GM12873 (cell line): ENCODE results near the gene CALHM1.

Experiments
- TF ChIP-seq, protein P1 (sequence below): IDR thresholded peaks from 2 replicates; pipeline ENCODE4 v1.5.1; 2012; ENCODE audit warnings: low read depth, mild to moderate bottlenecking, moderate library complexity, low read length, control low read depth; ENCODE audit not compliant: insufficient read depth; ENCODE audit errors: missing control alignments

CALHM1 gene, protein sequence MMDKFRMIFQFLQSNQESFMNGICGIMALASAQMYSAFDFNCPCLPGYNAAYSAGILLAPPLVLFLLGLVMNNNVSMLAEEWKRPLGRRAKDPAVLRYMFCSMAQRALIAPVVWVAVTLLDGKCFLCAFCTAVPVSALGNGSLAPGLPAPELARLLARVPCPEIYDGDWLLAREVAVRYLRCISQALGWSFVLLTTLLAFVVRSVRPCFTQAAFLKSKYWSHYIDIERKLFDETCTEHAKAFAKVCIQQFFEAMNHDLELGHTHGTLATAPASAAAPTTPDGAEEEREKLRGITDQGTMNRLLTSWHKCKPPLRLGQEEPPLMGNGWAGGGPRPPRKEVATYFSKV

DNA sequence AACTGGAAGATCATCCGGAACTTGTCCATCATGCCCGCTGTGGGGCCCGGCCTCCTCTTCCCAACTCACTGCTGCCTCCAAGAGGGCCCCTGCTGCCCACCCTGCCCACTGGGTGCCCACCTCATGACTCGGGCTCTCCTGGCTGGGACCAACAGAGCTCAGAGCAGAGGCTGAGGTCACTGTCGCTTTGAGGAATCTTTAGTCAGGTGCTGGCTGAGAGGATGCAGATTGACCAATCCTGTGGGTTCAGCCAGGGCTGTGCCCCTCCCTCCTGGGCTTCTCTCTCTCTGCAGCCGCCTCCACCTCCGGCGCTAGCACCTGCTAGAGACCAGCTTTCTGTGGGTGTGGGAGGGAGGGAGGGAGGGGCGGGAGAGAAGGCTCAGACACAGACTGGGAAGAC lies at the start of gene CALHM1:
CALHM1 (minus strand) TSS at position 181 of the 400 bp plus-strand sequence; CDS start at position 32, 149 bp downstream.
- TF ChIP-seq, protein P1, sequence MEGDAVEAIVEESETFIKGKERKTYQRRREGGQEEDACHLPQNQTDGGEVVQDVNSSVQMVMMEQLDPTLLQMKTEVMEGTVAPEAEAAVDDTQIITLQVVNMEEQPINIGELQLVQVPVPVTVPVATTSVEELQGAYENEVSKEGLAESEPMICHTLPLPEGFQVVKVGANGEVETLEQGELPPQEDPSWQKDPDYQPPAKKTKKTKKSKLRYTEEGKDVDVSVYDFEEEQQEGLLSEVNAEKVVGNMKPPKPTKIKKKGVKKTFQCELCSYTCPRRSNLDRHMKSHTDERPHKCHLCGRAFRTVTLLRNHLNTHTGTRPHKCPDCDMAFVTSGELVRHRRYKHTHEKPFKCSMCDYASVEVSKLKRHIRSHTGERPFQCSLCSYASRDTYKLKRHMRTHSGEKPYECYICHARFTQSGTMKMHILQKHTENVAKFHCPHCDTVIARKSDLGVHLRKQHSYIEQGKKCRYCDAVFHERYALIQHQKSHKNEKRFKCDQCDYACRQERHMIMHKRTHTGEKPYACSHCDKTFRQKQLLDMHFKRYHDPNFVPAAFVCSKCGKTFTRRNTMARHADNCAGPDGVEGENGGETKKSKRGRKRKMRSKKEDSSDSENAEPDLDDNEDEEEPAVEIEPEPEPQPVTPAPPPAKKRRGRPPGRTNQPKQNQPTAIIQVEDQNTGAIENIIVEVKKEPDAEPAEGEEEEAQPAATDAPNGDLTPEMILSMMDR: no peak

DNA sequence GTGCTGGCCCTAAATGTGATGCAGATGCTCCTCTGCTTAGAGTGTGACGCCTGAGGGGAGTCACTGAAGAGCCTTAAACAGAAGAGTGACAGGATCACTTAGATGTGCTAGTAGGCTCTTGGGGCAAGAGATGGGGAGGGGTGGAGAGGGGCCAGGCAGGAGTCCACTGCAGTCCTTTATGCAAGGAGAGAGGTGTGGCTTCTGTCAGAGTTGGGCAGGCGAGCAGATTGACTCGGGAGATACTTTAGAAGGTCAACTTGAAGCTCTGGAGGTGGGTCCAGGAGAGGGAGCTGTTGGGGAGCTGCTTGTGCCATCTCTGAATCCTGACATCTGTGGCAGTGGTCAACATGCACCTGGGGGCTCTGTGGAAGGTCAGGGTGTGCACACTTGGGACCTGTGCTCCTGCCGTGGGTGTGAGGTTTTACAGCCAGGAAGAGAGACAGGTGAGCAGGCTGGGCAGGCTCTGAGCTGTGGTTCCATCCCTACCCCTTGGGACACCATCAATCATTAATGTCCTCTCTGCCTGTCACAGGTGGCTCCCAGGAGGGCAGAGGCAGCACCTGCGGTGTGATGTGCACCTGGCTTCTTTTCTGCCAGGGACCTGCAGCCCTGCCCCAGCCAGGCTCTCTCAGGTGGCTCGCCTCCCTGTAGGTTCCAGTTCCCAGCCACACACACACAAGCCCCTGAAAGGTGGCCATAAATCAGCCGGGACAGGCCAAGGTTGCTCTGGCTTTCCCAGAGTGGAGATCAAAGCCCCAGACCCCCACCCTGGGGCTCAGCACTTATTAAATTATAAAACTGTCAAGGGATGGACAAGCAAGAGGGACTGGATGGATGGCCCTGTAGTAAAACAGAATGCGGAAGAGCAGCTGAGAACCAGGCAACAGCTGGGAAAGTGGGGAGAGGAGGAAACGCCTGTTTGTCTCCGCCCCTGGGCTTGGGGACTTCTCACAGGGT lies 48.8 kb upstream of the CALHM1 start:
- TF ChIP-seq, protein P1: peak; percentile 23

DNA sequence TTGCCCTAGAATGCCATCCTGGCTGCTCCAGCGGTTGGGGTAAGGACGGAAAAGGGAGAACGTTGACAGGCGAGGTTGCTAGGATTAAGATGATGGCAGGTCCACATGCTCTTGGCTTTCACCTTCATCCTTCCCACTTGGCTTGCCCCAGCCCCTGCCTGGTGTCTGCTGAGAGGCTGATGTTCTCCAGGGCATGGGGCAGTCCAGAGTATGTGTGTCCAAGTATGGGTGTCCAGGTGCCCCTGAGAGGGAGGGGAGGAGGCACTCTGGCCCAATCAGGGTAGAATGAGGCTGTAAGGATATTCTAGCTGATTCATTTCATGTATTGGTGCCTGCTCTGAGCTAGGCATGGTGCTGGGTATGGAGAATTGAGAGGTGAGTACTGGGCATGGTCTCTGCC lies 47.4 kb upstream of the CALHM1 start:
- TF ChIP-seq, protein P1: no peak

DNA sequence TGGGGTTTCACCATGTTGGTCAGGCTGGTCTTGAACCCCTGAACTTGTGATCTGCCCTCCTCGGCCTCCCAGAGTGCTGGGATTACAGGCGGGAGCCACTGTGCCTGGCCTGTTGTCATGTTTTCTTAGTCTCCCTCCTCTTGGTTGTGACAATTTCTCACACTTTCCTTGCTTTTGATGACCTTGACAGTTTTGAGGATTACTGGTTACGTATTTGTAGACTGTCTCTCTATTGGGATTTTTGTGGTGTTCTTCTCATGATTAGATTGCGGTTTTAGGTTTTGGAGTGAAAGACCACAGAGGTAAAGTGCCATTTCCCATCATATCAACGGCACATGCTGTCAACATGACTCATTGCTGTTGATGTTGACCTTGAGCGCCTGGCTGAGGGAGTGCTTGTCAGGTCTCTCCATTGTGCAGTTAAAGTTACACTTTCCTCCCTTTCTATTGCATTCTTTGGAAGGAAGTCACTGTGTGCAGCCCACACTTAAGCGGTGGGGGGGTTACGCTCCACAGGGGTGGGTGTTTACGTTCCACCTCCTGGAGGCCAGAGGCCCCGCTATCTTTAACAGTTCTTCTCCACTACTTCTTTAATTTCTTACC lies 45.6 kb upstream of the CALHM1 start:
- TF ChIP-seq, protein P1: no peak

DNA sequence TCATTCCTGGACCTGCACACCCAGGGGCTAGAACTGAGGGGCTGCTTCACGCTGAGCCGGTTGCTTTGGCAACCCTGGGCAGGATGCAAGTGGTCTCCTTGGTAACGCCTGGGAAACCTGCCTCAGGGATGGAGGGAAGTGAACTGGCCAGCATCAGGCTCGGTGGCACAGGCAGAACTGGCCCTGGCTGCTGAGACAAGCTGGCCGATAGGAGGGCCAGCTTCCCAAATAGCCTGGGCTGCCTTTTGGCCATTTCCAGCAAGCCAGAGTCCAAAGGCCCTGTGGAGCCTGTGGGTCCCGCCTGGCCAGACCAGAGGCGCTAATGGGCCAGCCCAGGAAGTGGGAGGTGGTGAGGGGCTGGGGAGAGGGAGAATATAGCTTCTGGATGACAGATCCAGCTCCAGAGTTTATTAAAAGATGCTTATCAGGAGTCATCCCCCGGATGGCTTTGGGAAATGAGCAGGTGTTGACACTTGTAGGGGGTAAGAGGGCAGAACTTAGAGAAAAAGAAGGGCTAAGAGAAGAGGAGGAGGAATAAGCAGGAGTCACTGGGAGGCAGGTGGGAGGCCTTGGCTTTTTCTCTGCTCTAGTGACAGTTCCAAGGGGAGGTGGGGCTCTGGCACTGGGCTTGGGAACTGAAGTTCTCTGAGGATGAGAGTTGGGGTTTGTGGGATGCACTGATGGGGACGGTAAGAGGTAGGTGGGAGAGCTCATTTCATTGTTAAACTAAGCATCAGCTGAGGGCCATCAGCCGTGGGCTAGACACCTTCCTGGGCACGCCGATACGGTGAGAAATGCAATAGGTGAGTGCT lies 44.4 kb upstream of the CALHM1 start:
- TF ChIP-seq, protein P1: no peak

DNA sequence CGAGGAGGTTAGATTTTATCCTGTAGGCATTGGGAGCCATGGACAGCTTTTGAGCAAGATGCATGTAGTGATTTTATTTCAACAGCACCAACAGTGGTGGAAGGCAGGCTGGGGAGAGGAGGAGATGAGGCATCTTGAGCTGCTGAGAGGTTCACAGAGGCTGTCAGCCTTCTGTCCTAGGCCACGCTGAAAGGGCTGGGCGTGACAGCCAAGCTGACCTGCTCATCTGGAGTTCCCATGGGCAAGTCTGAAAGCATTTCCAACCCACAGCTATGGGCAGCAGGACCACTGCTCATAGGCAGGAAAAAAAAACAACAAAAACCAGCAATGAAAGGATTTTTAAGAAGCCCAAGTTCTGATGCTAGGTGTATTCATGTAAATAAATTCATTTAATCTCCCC lies 42.5 kb upstream of the CALHM1 start:
- TF ChIP-seq, protein P1: no peak

DNA sequence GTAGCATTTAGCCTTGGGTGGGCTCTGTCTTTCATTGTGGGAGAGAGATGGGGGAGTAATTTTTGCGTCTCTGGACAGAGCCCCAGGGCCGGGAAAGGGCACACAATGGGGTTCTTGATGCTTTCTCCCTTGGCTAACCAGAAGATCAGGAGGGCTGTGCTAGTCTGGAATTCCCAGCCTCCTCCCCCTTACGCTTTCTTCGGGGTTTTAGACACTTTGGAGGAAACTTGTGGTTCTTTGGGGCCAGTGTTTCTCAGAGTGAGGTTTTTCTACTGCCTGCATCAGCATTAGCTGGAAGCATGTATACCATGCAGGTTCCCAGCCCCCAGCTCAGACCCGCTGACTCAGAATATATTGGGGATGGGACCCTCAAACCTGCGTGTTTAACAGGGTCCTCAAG lies 41.8 kb upstream of the CALHM1 start:
- TF ChIP-seq, protein P1: no peak
